GM18520 (cell line): Measurements from ENCODE around the gene ZSWIM4.

Source experiments
- ATAC-seq: cut with Tn5 transposase; IDR thresholded peaks from one replicate; pipeline ENCODE4 v1.9.1; 2021; ENCODE audit not compliant: unreplicated experiment

ZSWIM4 gene

GRCh38 chr19:13831537-13832467 is 36.6 kb downstream of the ZSWIM4 start:
- ATAC-seq, result no peak

DNA sequence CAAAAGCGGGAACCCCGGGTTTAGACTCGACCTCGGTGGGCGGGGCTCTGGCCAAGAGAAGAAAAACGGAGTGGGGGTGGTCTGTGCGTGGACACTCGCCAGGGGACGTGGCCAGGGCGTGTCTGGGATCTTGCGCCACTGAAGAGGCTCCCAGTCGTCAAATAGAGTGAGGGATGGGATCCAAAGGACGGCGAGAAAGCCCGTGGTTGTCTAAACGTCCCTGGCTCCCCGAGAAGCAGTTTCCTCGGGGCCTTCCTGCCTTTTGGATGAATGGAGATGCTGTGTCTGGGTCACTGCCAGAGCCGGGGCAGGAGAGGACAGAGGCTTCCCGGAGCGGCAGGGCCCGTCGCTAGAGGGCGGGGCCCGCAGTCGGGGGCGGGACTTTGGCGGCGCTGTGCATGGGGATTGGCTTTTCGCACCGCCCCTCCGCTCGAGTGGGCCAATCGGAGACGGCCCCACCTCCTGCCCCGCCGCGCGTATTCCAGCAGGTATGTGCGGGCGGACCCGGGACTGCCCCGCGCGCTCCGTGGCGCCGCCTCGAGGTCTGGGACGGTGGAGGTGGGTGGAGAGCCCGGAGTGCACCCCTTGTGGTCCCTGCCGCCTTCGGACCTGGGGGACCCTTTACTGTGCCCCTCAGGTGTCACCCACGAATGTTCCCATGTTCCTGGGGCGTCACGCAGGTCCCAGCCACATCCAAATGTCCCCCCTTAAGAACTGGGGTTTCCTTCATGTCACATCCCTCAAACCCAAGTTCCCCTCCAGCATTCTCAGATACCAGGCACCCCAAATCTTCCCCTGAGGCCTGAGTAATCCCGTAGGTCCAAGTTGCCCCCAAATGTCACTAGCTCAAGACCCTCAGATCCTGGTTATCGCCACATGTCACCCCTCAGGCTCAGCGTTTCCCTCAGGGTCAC is 38.3 kb downstream of the ZSWIM4 start:
- peak; percentile 62 for ATAC-seq

GRCh38 chr19:13834244-13835069 is 39.2 kb downstream of the ZSWIM4 start:
- no peak for ATAC-seq

- ATAC-seq, result no peak
These were observed 40.8 kb downstream of the ZSWIM4 start for GRCh38 chr19:13835791-13836723.

DNA sequence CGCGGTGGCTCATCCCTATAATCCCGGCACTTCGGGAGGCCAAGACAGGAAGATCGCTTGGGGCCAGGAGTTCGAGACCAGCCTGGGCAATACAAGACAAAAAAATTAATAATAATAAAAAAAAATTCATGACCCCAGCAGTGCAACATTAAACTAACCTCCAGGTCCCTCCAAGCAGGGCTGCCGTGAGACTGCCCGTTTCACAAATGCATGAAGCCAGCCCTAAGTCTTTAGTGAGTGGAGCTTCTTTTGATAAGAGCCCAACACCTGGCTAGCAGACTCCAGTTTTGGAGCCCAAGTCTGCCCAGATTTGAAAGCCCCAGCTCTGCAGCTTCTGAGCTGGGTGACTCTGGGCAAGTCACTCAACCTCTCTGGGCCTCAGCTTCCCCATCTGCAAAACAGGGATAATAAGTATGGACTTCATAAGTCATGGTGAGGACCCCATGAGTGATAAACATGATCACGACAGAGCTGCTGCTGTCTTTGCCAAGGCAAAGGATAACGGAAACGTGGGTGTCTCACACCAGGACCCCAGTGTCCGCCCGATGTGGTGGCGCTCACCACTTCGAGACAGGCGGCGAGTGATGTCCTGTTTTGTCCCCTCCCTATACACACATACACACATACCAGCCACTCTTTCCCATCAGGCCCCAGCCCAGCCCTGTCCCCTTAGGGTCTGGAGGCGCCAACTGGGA is 43.3 kb downstream of the ZSWIM4 start:
- ATAC-seq, result no peak

- ATAC-seq, result peak; percentile 21
These were observed 44.1 kb downstream of the ZSWIM4 start for GRCh38 chr19:13839130-13839937.

GRCh38 chr19:13839938-13840304 is 44.7 kb downstream of the ZSWIM4 start:
- no peak for ATAC-seq

DNA sequence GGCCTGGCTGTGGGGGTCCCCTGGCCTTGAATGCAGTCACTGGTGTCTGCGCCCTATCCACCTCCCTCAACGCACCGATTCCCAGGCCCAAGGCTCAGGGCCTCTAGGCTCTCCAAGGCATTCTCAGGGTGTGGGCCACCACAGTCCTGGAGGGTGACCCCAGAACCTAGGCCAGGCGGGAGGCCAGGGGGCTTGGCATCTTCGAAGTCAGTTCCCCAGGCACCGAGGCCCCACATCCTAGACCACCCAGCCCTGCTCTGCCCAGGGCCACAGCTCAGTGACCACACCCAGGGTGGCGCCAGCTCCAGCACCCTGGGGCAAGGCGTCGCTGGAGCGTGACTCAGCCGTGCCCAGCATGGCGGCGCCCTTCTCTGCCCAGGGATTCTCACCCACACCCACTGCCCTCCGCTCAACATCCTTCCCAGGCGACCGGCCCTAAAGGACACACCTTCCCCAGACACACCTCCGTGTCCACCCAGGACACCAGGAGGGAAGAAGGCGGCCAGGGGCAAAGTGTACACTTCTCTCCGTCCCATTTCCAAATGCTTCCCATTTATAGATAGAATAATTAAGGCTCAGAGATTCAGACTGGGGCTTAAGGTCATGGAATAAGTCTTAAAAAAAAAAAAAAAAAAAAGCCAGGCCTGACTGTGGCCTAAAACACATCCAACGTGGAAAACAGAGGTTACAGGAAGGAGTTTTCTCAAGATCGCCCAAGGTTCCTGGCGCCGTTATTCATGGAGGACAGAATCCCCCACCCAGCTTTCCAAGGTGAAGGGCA is 45.3 kb downstream of the ZSWIM4 start:
- no peak for ATAC-seq

GRCh38 chr19:13841086-13841961 is 46.1 kb downstream of the ZSWIM4 start:
- no peak for ATAC-seq

- no peak for ATAC-seq
These were observed 46.7 kb downstream of the ZSWIM4 start for GRCh38 chr19:13841962-13842290.

DNA sequence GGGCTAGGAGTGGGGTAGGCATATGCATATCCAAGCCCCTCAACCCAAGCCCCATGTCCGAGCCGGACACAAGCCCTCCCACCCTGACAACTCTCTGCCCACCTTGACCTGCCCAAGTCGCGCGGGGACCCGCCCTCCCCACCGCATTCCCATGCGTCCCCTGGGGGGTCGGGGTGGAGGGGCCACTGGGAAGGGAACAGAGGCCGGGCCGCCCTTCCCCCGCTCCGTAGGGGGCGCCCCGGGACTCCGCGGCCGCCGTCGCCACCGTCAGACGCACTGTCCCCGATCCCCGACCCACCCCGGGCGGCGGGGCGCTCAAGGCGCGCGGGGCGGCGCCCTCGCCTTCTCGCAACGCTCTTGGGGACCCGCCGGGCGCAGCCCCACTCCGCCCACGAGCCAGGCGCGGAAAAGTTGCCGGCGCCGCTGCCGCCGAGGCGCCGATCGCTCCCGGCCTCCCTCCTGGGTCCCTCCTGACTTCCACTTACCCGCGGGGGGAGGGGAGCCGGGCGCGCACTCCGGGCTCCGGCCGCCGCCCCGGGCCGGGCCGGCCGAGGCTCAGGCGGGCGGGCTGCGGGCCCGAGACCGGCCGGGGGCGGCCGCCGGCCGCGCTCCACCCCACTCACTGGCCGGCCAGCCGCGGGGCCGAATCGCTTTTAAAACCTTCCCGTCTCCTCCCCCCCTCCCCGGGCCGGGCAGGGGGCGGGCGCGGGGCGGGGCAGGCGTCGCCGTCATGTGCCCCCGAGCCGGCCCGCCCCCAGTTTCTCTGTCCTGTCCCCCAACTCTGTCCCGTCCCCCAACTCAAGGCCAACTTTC is 47.3 kb downstream of the ZSWIM4 start:
- no peak for ATAC-seq

GRCh38 chr19:13843104-13843921 is 48.1 kb downstream of the ZSWIM4 start:
- no peak for ATAC-seq

GRCh38 chr19:13844130-13844631 is 48.9 kb downstream of the ZSWIM4 start:
- ATAC-seq, result no peak

DNA sequence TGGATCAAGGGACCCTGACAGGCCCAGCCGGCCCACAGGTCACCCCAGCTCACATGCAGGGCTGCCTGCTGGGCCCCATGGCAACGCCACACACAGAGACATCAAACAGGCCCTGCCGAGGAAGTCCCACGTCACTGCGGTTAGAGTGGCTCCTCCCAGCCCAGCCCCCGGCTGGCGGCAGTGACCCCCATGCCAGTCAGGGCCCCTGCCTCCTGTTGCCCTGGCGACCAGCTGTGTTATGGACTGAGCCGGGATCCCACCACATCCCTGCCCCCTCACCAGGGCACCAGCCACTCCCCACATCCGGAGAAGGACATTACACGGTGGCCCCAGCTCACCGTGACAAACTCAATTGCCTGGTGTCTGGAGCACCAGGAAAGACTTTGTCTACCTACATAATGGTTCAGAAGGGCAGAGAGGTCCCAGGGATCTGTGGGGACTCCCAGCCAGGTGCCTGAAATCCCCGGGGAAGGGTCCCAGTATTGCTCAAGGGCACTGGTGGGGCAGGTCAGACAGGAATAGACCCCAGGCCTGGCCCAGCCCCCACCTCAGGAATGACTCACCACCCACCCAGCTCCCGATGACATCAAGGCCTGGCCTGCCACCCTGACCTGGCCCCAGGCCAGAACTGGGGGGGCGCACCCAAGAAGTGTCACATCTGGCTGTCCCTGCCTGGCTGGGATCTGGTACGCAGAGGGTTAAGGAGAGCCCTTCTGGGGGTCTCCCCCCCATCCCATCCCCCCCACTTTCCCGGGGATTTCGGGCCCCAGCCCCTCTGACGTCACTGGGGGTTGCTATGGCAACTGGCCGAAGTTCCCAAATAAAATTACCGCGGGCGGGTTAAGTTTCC is 51.5 kb downstream of the ZSWIM4 start:
- peak; percentile 41 for ATAC-seq
